Tibial nerve (tissue), 4 donors: ENCODE measurements around the gene ADAR.

Source experiments
- EP300 ChIP-seq, 2 donors: sonication (generic); formaldehyde crosslinking; IDR thresholded peaks; one replicate each; pipeline ENCODE4 v1.6.1; 2017; ENCODE audit warnings: antibody characterized with exemption in 2 of 2, mild to moderate bottlenecking in 1 of 2
- POLR2A ChIP-seq, 2 donors: fragments of 450-650 bp; IDR thresholded peaks; one replicate each; pipeline ENCODE4 v1.6.1; 2017; ENCODE audit warnings: antibody characterized with exemption in 2 of 2, mild to moderate bottlenecking in 2 of 2, moderate library complexity in 2 of 2
- TF ChIP-seq, protein P1 (sequence below), 5 experiments: fragments of 200-600 bp in 3 of 5; fragments of 450-650 bp in 2 of 5; sonication (generic) in 3 of 5; IDR thresholded peaks; one replicate each; pipeline ENCODE4 v1.5.1; 2016 to 2019; ENCODE audit warnings: antibody characterized with exemption in 5 of 5, mild to moderate bottlenecking in 3 of 5, moderate library complexity in 2 of 5

DNA sequence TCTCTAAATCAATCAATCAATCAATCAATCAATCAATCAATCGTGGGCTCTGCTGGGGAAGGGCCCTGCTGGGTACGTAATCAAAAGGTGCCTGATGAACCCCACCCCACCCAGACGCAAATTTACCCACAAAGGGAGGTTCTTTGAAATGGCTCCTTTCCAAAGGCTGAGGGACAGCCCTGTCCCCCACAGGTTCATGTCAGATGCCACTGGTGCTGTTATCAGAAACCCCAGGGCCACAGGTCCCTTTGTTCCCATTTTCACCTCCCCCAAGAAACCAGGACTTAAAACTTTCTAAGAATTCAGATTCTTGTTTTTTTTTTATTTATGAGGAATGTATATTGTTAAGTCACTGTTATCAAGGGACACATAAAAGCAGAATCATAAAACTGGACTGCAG, 26.2 kb downstream of the ADAR start:
- TF ChIP-seq, protein P1, sequence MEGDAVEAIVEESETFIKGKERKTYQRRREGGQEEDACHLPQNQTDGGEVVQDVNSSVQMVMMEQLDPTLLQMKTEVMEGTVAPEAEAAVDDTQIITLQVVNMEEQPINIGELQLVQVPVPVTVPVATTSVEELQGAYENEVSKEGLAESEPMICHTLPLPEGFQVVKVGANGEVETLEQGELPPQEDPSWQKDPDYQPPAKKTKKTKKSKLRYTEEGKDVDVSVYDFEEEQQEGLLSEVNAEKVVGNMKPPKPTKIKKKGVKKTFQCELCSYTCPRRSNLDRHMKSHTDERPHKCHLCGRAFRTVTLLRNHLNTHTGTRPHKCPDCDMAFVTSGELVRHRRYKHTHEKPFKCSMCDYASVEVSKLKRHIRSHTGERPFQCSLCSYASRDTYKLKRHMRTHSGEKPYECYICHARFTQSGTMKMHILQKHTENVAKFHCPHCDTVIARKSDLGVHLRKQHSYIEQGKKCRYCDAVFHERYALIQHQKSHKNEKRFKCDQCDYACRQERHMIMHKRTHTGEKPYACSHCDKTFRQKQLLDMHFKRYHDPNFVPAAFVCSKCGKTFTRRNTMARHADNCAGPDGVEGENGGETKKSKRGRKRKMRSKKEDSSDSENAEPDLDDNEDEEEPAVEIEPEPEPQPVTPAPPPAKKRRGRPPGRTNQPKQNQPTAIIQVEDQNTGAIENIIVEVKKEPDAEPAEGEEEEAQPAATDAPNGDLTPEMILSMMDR (IDR thresholded peaks at IDR 0.05) = no peak
- TF ChIP-seq POLR2A (IDR thresholded peaks at IDR 0.05) (no peak), EP300 (IDR thresholded peaks at IDR 0.05) (no peak)
